Measurements from ENCODE around the gene SORCS3. TPM values are rescaled to one million over a fixed set of nuclear protein-coding genes. Genes with fewer than 3 reads are reported as not detected.

Gene SORCS3
- total and polyA plus RNA-seq, 2 donors (not counting 1 experiment from before 2014, with no cell fraction given): not detected

- H3K27me3 ChIP-seq (replicated peaks in 1 of 4; ENCODE audit: control extremely low read depth in 1 of 4, control insufficient read depth in 3 of 4, insufficient read depth in 4 of 4, low read length in 3 of 4): peaks cover 0 to 11% (median 0%) of the 10 kb centered on the region in 4 experiments
- no peak for ATAC-seq (ENCODE audit: low read depth)
- ChIA-PET CTCF (no interaction called here), POLR2A (no interaction called here)
- Mint-ChIP-seq H3K27ac (no peak overlapping the region), H3K4me1 (no peaks in the 10 kb centered on the region), H3K27me3 (peaks cover 11% of the 10 kb centered on the region), H3K4me3 (no peak overlapping the region), H3K9me3 (ENCODE audit: insufficient read depth) (no peaks in the 10 kb centered on the region)
- no peak for DNase-seq
- no peak for TF ChIP-seq CTCF (IDR thresholded peaks at IDR 0.05)
- no peak for TF ChIP-seq EZH2 (IDR thresholded peaks at IDR 0.05; ENCODE audit: borderline replicate concordance, insufficient read depth, low read depth, low read length, poor library complexity, severe bottlenecking)
- no peak overlapping the region for H3K4me3 ChIP-seq (ENCODE audit: control extremely low read depth in 1 of 5, extremely low read depth in 1 of 5, insufficient read depth in 1 of 5, low read depth in 2 of 5, low read length in 4 of 5)
- no peaks in the 10 kb centered on the region for H4K20me1 ChIP-seq (ENCODE audit: control insufficient read depth, insufficient read depth, low read length, poor library complexity, severe bottlenecking)
- H3K79me2 ChIP-seq (ENCODE audit: control insufficient read depth, insufficient read depth, low read length): no peaks in the 10 kb centered on the region
- intact Hi-C loops (cut with micrococcal nuclease): no loop called here
- H2AFZ ChIP-seq (ENCODE audit: insufficient read depth, low read depth, low read length, poor library complexity, severe bottlenecking): no peak overlapping the region
- no peaks in the 10 kb centered on the region for H3K4me1 ChIP-seq (ENCODE audit: control insufficient read depth in 2 of 2, insufficient read depth in 2 of 2, low read length in 2 of 2)
- no peak overlapping the region for H3K27ac ChIP-seq (ENCODE audit: low read length in 2 of 2)
- H3K4me2 ChIP-seq (replicated peaks; ENCODE audit: low read depth, low read length, poor library complexity, severe bottlenecking): no peak overlapping the region
- no peaks in the 10 kb centered on the region for H3K9me3 ChIP-seq (ENCODE audit: control extremely low read depth in 1 of 3, control insufficient read depth in 2 of 3, insufficient read depth in 1 of 3, low read length in 2 of 3)
- H3K36me3 ChIP-seq (replicated peaks in 1 of 2; ENCODE audit: control extremely low read depth in 1 of 2, control insufficient read depth in 1 of 2, extremely low read depth in 1 of 2, insufficient read depth in 2 of 2, low read length in 1 of 2): no peaks in the 10 kb centered on the region
- H3K9ac ChIP-seq (ENCODE audit: low read length): no peak overlapping the region
- WGBS (ENCODE audit: insufficient coverage): no CpG with 5 or more reads among the region's 3 CpGs
Measured at GRCh38 chr10:104689547-104689946, 48.5 kb downstream of the SORCS3 start.

GRCh38 chr10:104690101-104690500, 49.0 kb downstream of the SORCS3 start:
- H3K4me1 ChIP-seq (ENCODE audit: control insufficient read depth in 2 of 2, insufficient read depth in 2 of 2, low read length in 2 of 2): no peaks in the 10 kb centered on the region
- H3K27ac Mint-ChIP-seq: no peak overlapping the region
- H3K9ac ChIP-seq (ENCODE audit: low read length): no peak overlapping the region
- intact Hi-C loops (cut with micrococcal nuclease): no loop called here
- H3K9me3 Mint-ChIP-seq (ENCODE audit: insufficient read depth): no peaks in the 10 kb centered on the region
- no peak overlapping the region for H3K4me3 ChIP-seq (ENCODE audit: control extremely low read depth in 1 of 5, extremely low read depth in 1 of 5, insufficient read depth in 1 of 5, low read depth in 2 of 5, low read length in 4 of 5)
- no peak for ATAC-seq (ENCODE audit: low read depth)
- H3K9me3 ChIP-seq (ENCODE audit: control extremely low read depth in 1 of 3, control insufficient read depth in 2 of 3, insufficient read depth in 1 of 3, low read length in 2 of 3): no peaks in the 10 kb centered on the region
- peaks cover 0 to 11% (median 0%) of the 10 kb centered on the region in 4 experiments for H3K27me3 ChIP-seq (replicated peaks in 1 of 4; ENCODE audit: control extremely low read depth in 1 of 4, control insufficient read depth in 3 of 4, insufficient read depth in 4 of 4, low read length in 3 of 4)
- no peak overlapping the region for H2AFZ ChIP-seq (ENCODE audit: insufficient read depth, low read depth, low read length, poor library complexity, severe bottlenecking)
- no peaks in the 10 kb centered on the region for H3K79me2 ChIP-seq (ENCODE audit: control insufficient read depth, insufficient read depth, low read length)
- H4K20me1 ChIP-seq (ENCODE audit: control insufficient read depth, insufficient read depth, low read length, poor library complexity, severe bottlenecking): no peaks in the 10 kb centered on the region
- H3K36me3 ChIP-seq (replicated peaks in 1 of 2; ENCODE audit: control extremely low read depth in 1 of 2, control insufficient read depth in 1 of 2, extremely low read depth in 1 of 2, insufficient read depth in 2 of 2, low read length in 1 of 2): no peaks in the 10 kb centered on the region
- no peaks in the 10 kb centered on the region for H3K4me1 Mint-ChIP-seq
- ChIA-PET POLR2A (no interaction called here), CTCF (no interaction called here)
- H3K4me3 Mint-ChIP-seq: no peak overlapping the region
- no peak overlapping the region for H3K27ac ChIP-seq (ENCODE audit: low read length in 2 of 2)
- no peak for DNase-seq
- TF ChIP-seq CTCF (IDR thresholded peaks at IDR 0.05) (no peak), EZH2 (IDR thresholded peaks at IDR 0.05; ENCODE audit: borderline replicate concordance, insufficient read depth, low read depth, low read length, poor library complexity, severe bottlenecking) (no peak)
- H3K27me3 Mint-ChIP-seq: peaks cover 11% of the 10 kb centered on the region
- no peak overlapping the region for H3K4me2 ChIP-seq (replicated peaks; ENCODE audit: low read depth, low read length, poor library complexity, severe bottlenecking)
- WGBS (ENCODE audit: insufficient coverage): 60% methylated on average over 1 of the region's 3 CpGs

All from B cell (primary cell).